OCI-M1 (cell line): Measurements from ENCODE around the gene ABCC6.
A peak's percentile ranks its signal among the peaks of the same experiment; 100 is the strongest.

Experiments
- DNase-seq: peaks from one replicate; lab custom pipeline; 2025; lab: John Stamatoyannopoulos, UW

The ABCC6 gene

DNA sequence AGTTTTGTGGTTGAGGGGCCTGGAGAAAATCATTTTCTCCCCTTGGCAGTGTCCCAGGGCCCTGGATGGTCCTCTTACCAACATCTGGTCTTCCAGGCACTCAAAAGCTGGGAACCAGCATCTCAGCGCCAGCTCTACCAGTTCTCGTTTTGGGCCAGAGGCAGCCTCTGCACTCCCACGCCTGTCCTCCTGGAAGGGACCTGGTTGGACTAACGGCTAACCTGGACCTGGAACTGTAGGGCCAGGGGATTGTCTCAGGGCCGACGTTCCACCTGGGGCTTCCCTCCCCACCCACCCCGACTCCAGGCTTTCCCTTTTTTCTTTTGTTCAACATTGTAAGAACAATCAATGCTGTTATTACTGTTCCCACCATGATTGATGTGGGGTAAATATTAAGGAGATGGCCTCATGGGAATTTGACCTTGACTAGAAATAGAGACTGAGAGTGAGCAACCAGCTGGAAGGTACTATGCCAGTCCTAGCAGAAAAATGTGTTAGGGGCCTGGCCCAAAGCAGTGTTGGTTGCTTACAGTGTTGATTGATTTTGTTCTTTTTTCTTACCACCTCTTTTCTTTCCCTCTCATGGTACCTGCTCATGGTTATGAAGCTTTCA is 81.4 kb downstream of the ABCC6 start:
- DNase-seq, result no peak

GRCh38 chr16:16141141-16141540 is 82.2 kb downstream of the ABCC6 start:
- DNase-seq, result no peak

GRCh38 chr16:16140537-16140936 is 82.8 kb downstream of the ABCC6 start:
- DNase-seq, result no peak

DNA sequence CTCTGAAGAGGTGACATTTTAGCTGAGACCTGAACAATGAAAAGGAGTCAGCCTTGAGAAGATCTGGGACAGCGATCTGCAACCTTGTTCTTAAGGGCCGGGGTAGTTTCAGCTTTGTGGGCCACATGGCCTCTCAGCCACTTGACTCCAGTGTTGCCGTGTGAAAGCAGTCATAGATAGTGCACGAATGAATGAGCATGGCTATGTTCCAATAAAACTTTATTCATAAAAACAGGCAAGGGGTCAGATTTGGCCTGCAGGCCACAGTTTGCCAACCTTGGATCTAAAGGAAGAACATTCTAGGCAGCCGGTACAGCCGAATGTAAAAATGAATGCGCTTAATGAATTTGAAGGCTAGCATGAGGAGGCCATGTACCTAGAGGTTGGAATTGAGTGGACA is 83.5 kb downstream of the ABCC6 start:
- no peak for DNase-seq

DNA sequence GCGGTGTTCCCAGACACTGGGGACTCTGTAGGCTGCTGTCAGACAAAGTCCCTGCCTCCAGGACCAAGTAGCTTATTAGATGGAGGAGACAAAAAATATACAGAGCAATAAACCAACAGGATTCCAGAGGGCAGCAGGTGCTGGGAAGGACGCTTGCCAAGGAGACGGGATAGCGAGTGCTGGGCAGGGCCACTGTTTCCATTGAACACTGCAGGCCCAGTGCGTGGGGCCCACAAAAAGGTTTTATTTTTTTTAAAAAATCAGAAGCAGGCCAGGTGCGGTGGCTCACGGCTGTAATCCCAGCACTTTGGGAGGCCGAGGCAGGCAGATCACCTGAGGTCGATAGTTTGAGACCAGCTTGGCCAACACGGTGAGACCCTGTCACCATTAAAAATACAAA is 84.2 kb downstream of the ABCC6 start:
- no peak for DNase-seq

DNA sequence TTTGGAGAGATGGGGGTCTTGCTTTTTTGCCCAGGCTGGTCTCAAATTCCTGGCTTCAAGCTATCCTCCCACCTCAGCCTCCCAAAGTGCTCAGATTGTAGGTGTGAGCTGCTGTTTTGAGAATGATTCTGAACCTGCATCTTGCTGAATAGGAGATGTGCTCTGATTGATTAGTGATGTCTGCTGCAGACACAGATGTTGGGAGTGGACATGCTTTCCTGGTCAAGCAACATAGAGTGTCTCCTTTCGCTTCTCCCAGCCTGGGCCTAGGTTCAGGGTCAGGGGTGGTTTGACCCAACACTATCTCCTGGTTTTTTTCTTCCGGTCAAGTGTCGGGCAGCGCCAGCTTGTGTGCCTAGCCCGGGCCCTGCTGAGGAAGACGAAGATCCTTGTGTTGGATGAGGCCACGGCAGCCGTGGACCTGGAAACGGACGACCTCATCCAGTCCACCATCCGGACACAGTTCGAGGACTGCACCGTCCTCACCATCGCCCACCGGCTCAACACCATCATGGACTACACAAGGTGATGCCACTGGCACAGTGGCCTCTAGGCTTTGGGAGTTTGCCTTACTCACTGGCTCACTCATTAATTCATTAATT is 85.2 kb downstream of the ABCC6 start:
- DNase-seq, result no peak

DNA sequence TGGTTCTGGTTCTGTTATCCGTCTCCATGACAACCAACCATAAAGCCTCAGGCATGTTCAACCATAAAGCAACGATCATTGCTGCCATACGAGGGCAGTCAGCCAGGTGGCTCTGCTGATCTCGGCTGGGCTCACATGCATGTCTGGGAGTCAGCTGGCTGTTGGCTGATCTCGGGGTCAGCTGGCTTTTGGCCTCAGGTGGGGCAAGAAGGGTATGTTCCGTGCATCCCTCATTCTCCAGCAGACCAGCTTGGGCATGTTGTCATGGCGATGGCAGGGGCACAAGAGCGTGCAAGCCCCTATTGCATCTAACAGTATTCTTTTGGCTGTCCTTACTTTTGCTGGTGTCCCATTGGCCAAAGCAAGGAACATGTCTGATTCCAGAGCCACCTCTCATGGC is 86.2 kb downstream of the ABCC6 start:
- DNase-seq, result no peak

GRCh38 chr16:16136588-16136987 is 86.7 kb downstream of the ABCC6 start:
- no peak for DNase-seq

DNA sequence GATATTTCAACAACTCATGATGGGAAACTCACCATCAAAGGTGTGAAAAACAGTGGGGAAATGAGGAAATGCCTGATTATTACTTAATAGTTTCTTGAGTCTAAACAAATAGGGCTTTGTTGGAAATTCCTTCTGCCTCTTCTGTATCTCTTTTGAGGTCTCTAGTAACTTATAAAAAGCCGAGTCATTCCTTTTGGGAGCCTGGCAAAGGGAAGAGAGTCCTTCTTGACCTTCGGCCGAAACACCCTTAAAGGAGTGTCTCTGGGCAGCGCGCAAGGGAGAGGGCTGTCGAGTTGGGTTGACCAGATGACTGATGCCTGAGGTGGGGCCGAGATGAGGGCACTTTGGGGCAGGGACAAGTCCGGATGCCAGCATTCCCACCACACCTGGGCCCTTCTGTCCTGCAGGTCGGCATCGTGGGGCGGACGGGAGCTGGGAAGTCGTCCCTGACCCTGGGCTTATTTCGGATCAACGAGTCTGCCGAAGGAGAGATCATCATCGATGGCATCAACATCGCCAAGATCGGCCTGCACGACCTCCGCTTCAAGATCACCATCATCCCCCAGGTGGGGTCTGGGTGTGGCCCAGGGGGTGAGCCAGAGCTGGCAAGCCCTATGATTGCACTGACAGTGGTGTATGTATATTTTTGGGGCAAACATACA is 89.2 kb downstream of the ABCC6 start:
- DNase-seq, result no peak

- DNase-seq, result no peak
Observed at GRCh38 chr16:16131659-16132058, 91.6 kb downstream of the ABCC6 start.

- no peak for DNase-seq
Observed at GRCh38 chr16:16131204-16131603, 92.1 kb downstream of the ABCC6 start.

DNA sequence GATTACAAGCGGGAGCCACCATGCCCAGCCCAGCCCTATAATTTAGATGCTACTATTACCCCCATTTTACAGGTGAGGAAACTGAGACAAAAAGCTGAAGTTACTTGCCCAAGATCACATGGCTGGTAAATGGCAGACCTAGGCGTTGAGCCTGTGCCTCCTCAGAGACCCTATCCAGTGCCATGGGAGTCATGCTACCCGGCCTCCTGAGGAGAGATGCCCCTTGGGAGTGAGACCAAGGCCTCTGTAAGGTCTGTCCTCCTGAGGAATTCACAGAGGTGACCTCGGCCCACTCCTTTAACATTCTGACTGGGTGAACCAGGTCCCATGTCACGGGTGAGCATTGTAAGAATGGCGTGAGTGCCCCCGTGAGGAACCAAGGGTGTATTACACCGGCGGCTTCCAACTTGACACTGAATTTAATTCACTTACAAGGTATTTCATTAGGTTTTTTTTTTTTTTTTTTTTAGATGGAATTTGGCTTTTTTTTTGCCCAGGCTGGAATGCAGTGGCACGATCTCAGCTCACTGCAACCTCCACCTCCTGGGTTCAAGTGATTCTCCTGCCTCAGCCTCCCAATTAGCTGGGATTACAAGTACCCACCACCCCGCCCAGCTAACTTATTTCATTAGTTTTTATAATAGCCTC is 95.7 kb downstream of the ABCC6 start:
- DNase-seq, result peak; percentile 89

DNA sequence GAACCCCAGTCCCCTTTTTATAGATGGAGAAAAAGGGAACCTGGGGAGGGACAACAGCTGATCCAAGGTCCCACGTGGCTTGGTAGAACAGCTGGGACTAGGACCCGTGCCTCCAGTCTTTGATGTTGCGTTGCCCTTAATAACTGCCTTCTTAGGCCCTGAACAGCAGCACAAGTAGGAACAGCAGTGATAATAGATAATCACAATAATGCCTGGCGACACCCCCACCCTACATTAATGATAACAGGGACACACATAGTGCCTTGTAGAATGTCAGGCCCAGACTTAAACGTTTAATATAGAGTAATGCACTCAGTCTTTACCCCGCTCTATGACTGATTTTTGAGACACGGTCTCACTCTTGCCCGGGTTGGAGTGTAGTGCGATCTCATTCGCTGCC is 96.4 kb downstream of the ABCC6 start:
- peak; percentile 13 for DNase-seq

DNA sequence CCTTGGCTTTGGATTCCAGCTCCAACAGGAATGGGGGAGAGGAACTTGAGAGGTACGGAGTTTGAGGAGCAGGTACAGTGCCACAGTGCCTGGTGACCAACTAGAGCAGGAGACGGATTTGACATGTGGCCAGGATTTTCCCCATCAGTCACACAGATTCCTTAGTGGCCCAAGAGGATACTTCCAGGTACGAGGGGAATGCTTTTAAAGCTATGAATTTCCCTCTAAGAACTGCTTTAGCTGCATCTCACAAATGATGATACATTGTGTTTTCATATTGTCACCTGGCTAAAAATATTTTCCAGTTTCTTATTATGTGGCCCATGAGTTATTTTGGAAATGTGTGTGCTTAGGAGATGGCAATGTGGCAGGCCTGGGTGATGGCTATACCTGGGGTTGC is 98.3 kb downstream of the ABCC6 start:
- DNase-seq, result no peak

DNA sequence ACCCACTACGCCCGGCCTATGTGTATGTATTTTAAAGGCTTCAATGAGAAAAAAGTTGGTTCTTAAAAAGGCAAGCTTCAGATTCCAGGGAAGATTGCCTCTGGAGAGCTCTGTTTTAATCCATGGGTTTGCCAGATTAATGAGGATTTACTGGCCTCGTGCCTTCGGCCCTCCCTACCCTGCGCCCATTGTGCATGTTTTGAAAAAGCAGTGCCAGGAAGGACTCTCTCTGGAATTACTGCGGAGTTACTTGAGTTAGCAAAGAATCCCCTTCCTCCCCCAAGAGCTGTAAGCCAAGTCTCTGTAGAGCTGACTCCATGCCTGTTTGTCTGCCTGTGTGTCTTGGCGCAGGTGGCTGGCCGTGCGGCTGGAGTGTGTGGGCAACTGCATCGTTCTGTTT is 98.9 kb downstream of the ABCC6 start:
- DNase-seq, result no peak

DNA sequence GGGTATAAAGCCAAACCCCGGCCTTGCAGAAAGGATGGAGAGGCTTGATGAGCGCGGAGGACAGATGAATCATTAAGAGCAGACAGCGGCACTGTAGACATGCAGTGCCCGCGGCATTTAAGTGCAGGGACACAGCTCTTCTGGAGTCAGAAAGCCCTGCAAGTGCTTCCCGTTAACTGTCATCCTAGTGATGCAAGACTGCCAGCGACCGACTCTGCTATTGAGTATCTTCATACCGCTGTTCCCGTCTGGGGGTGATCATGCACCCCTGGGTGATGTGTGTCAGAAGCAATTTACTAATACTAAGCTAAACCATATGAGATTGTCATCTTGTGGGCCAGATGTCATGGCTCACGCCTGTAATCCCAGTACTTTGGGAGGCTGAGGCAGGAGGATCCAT is 101.0 kb downstream of the ABCC6 start:
- DNase-seq, result no peak

- no peak for DNase-seq
Observed at GRCh38 chr16:16121185-16121727, 102.0 kb downstream of the ABCC6 start.

GRCh38 chr16:16120382-16121184 is 102.7 kb downstream of the ABCC6 start:
- DNase-seq, result peak; percentile 94

DNA sequence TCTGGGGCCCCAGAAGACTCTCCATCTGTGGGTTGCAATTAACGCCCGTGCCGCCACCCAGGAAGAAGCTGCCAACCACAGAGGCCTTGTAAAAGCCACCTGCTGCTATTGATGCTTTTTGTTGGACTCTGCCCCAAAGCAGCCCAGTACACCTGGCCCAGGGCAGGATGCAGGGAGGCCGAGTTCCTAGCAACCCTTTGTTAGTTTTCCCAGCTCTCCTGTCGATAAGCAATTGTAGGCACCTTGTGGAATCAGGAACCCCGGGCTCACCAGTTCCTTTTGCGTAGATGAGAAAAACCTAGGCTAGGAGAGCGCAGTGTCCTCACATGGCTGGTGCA is 103.3 kb downstream of the ABCC6 start:
- no peak for DNase-seq

DNA sequence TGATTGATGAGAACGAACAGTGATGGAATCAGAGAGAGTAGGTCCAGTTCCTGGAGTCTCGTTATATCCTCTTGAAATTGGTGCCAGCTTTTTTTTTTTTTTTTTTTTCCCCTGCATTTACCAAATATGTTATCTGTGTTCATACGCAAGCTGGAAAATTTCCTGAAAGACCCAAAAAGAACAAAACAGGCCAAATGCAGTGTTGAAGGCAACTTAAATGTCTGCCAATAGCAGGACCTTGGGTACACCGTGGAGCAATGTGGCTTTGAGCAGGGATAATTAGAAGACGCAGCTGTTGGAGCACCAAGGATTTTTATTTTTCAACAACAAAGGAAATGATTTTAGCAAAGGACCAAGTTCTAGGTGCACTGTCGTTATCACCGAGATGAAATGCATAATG is 105.0 kb downstream of the ABCC6 start:
- DNase-seq, result peak; percentile 18

DNA sequence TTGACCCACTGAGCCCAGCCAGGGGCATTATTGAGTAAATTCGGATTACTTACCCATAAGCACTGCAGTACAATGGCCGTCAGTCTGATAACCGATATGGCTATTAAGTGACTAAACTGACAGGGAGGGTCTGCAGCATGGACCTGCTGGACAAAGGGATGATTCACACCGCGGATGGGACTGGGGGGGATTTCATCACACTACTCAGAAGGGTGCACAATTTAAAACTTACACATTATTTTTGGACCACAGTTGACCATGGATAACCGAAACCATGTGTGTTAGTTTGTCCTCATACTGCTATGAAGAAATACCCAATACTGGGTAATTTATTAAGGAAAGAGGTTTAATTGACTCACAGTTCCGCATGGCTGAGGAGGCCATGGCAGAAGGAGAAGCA is 106.5 kb downstream of the ABCC6 start:
- DNase-seq, result no peak

GRCh38 chr16:16113076-16113475 is 110.2 kb downstream of the ABCC6 start:
- DNase-seq, result no peak
